Measurements from ENCODE around the gene WDR73. TPM values are rescaled to one million over a fixed set of nuclear protein-coding genes. Genes with fewer than 3 reads are reported as not detected.

The WDR73 gene
- total and polyA plus RNA-seq, 9 of the 15 experiments (the other 6 are each of a cell fraction or from before 2014, with no cell fraction given), result 9.2 to 25.4 (median 21.7) TPM

GRCh38 chr15:84605554-84605882 is 48.6 kb downstream of the WDR73 start:
- Histone ChIP-seq H4K20me1 (replicated peaks; ENCODE audit: control insufficient read depth, insufficient read depth, low read length) (no peaks in the 10 kb centered on the region), H3K36me3 (ENCODE audit: control insufficient read depth, insufficient read depth, low read length) (peaks cover 17% of the 10 kb centered on the region; the same call in 1 of the 3 replicates), H3K9ac (ENCODE audit: insufficient read depth in 1 of 2, low read depth in 2 of 2, low read length in 2 of 2) (peak overlapping the region in 1 of 2 experiments; percentile 28; a peak in 1 of 4 replicates), H3K4me3 (no peak overlapping the region), H3K27ac (ENCODE audit: extremely low read depth, low read depth, low read length) (no peak overlapping the region), H3K27me3 (ENCODE audit: control insufficient read depth in 2 of 2, insufficient read depth in 2 of 2, low read length in 2 of 2) (no peaks in the 10 kb centered on the region), H3K79me2 (ENCODE audit: control insufficient read depth, insufficient read depth, low read length) (peaks cover 4% of the 10 kb centered on the region; the same call in 1 of the 3 replicates), H3K4me2 (ENCODE audit: insufficient read depth, low read length) (no peak overlapping the region), H3K9me3 (replicated peaks; ENCODE audit: control insufficient read depth, insufficient read depth, low read depth, low read length) (no peaks in the 10 kb centered on the region), H3K4me1 (replicated peaks in 1 of 2; ENCODE audit: control insufficient read depth in 2 of 2, insufficient read depth in 2 of 2, low read length in 2 of 2) (peaks cover 5 to 23% of the 10 kb centered on the region in 2 experiments; a peak in 4 of 5 replicates), H2AFZ (ENCODE audit: low read depth, low read length) (no peak overlapping the region), H3K9me1 (ENCODE audit: control insufficient read depth, insufficient read depth, low read length) (no peaks in the 10 kb centered on the region)
- ChIA-PET POLR2A (interaction anchor here (1.1 to 1.2 kb wide), 3 partner anchors 16 to 29 kb away, joined by 3 to 6 read pairs (median 4); no protein-coding TSS in a partner anchor), CTCF (ENCODE audit: low intra/inter-chr PET ratio) (no interaction called here)
- DNase-seq (ENCODE audit: extremely low read depth in 1 of 4, low spot score in 3 of 4) (no peak), FAIRE-seq (no peak), ATAC-seq (no peak)
- in situ Hi-C loops (cut with MboI), result no loop called here
- TF ChIP-seq ZFP1 (CRISPR knock-in tag; IDR thresholded peaks at IDR 0.05) (no peak), ZNF699 (CRISPR knock-in tag; IDR thresholded peaks at IDR 0.05; ENCODE audit: insufficient replicate concordance) (no peak), ZEB2 (IDR thresholded peaks at IDR 0.05) (no peak), ZNF140 (CRISPR knock-in tag; IDR thresholded peaks at IDR 0.05) (no peak), CHCHD3 (CRISPR knock-in tag; IDR thresholded peaks at IDR 0.05) (no peak), SAP30 (IDR thresholded peaks at IDR 0.05; ENCODE audit: borderline replicate concordance, insufficient read depth, low read depth, low read length, poor library complexity, severe bottlenecking) (no peak), TBL1XR1 (IDR thresholded peaks at IDR 0.05; ENCODE audit: low read length in 2 of 2) (no peak), ZKSCAN1 (IDR thresholded peaks at IDR 0.05; ENCODE audit: low read depth, low read length) (no peak), E2F4 (CRISPR knock-in tag; IDR thresholded peaks at IDR 0.05; ENCODE audit: low read depth) (no peak), CHD1 (IDR thresholded peaks at IDR 0.05; ENCODE audit: low read length) (no peak), ZNF282 (CRISPR knock-in tag; IDR thresholded peaks at IDR 0.05) (no peak), GATAD2B (IDR thresholded peaks at IDR 0.05; ENCODE audit: borderline replicate concordance) (no peak), STAT5A (IDR thresholded peaks at IDR 0.05; ENCODE audit: borderline replicate concordance, low read length) (no peak), ZNF146 (CRISPR knock-in tag; IDR thresholded peaks at IDR 0.05; ENCODE audit: unreplicated experiment) (no peak), ZSCAN29 (IDR thresholded peaks at IDR 0.05) (no peak), BACH1 (tag; IDR thresholded peaks at IDR 0.05) (no peak), ZNF696 (CRISPR knock-in tag; conservative IDR thresholded peaks at IDR 0.05) (no peak)
- intact Hi-C loops (cut with micrococcal nuclease), result no loop called here
- WGBS (ENCODE audit: insufficient coverage, low coverage, missing lambda C conversion rate), result 58% methylated on average over 2 of the region's 2 CpGs
- no TSS peak for BruUV-seq (replicated peaks)
